ENCODE data around the gene TMPRSS13. TPM values are rescaled to one million over a fixed set of nuclear protein-coding genes. Genes with fewer than 3 reads are reported as not detected.

TMPRSS13 gene
- polyA plus RNA-seq, 1 experiment = not detected

GRCh38 chr11:117860139-117860538, 69.1 kb downstream of the TMPRSS13 start:
- Histone ChIP-seq H3K4me3 (ENCODE audit: low read depth, low read length) (no peak overlapping the region), H3K9me3 (ENCODE audit: control insufficient read depth, insufficient read depth, low read length) (no peaks in the 10 kb centered on the region), H3K27ac (ENCODE audit: low read depth, low read length) (no peak overlapping the region), H3K27me3 (ENCODE audit: control insufficient read depth, insufficient read depth, low read length) (peaks cover 5% of the 10 kb centered on the region)
- POLR2A ChIA-PET = no interaction called here
- TF ChIP-seq, protein P1, sequence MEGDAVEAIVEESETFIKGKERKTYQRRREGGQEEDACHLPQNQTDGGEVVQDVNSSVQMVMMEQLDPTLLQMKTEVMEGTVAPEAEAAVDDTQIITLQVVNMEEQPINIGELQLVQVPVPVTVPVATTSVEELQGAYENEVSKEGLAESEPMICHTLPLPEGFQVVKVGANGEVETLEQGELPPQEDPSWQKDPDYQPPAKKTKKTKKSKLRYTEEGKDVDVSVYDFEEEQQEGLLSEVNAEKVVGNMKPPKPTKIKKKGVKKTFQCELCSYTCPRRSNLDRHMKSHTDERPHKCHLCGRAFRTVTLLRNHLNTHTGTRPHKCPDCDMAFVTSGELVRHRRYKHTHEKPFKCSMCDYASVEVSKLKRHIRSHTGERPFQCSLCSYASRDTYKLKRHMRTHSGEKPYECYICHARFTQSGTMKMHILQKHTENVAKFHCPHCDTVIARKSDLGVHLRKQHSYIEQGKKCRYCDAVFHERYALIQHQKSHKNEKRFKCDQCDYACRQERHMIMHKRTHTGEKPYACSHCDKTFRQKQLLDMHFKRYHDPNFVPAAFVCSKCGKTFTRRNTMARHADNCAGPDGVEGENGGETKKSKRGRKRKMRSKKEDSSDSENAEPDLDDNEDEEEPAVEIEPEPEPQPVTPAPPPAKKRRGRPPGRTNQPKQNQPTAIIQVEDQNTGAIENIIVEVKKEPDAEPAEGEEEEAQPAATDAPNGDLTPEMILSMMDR (IDR thresholded peaks at IDR 0.05; ENCODE audit: low read depth, low read length) = no peak
- CTCF ChIA-PET = interaction anchor here (1.2 to 2.7 kb wide), 3 partner anchors 15 to 45 kb away, joined by 4 to 6 read pairs (median 6); no protein-coding TSS in a partner anchor
- no peak for DNase-seq (ENCODE audit: low read depth, low spot score)

- CTCF ChIA-PET = interaction anchor here (1.2 to 2.7 kb wide), 3 partner anchors 15 to 45 kb away, joined by 4 to 6 read pairs (median 6); no protein-coding TSS in a partner anchor
- POLR2A ChIA-PET = no interaction called here
Measured at GRCh38 chr11:117859488-117860112, 69.6 kb downstream of the TMPRSS13 start.

DNA sequence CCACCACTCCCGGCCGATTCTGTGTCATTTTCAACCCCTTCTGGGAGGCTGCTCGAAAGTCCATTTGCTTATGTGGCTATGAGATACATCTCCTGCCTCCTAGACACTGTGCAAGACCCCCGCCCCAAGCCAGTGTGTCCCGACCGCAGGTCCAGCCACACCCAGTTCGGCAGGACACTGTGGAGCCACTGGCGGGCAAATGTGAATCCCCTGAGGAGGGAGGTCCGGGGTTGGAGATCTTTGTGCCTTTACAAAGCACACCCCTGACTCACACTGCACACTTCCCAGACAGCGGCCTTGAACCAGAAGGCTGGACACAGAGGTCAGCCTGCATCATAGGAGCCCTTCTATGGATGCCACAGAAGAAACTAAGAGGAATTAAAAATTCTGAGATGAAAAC, 70.1 kb downstream of the TMPRSS13 start:
- POLR2A ChIA-PET = no interaction called here
- H3K4me3 ChIP-seq (ENCODE audit: low read depth, low read length) = no peak overlapping the region
- no peak overlapping the region for H3K27ac ChIP-seq (ENCODE audit: low read depth, low read length)
- H3K9me3 ChIP-seq (ENCODE audit: control insufficient read depth, insufficient read depth, low read length) = no peaks in the 10 kb centered on the region
- TF ChIP-seq, protein P1 (IDR thresholded peaks at IDR 0.05; ENCODE audit: low read depth, low read length) = no peak
- DNase-seq (ENCODE audit: low read depth, low spot score) = no peak
- peaks cover 9% of the 10 kb centered on the region for H3K27me3 ChIP-seq (ENCODE audit: control insufficient read depth, insufficient read depth, low read length)
- CTCF ChIA-PET = no interaction called here

More at GRCh38 chr11:117859488-117860112, 69.6 kb downstream of the TMPRSS13 start:
- no peak overlapping the region for H3K27ac ChIP-seq (ENCODE audit: low read depth, low read length)
- H3K9me3 ChIP-seq (ENCODE audit: control insufficient read depth, insufficient read depth, low read length) = no peaks in the 10 kb centered on the region
- no peak overlapping the region for H3K4me3 ChIP-seq (ENCODE audit: low read depth, low read length)
- TF ChIP-seq, protein P1 (IDR thresholded peaks at IDR 0.05; ENCODE audit: low read depth, low read length) = no peak
- DNase-seq (ENCODE audit: low read depth, low spot score) = no peak
- peaks cover 7% of the 10 kb centered on the region for H3K27me3 ChIP-seq (ENCODE audit: control insufficient read depth, insufficient read depth, low read length)

- no peak overlapping the region for H3K27ac ChIP-seq (ENCODE audit: low read depth, low read length)
- H3K4me3 ChIP-seq (ENCODE audit: low read depth, low read length) = no peak overlapping the region
- DNase-seq (ENCODE audit: low read depth, low spot score) = no peak
- POLR2A ChIA-PET = no interaction called here
- H3K27me3 ChIP-seq (ENCODE audit: control insufficient read depth, insufficient read depth, low read length) = peaks cover 9% of the 10 kb centered on the region
- CTCF ChIA-PET = no interaction called here
- H3K9me3 ChIP-seq (ENCODE audit: control insufficient read depth, insufficient read depth, low read length) = no peaks in the 10 kb centered on the region
- TF ChIP-seq, protein P1 (IDR thresholded peaks at IDR 0.05; ENCODE audit: low read depth, low read length) = no peak
Measured at GRCh38 chr11:117857734-117858414, 71.3 kb downstream of the TMPRSS13 start.

Measured in AG04450 (cell line).